ENCODE data around the gene INPP5A.

GRCh38 chr10:132611026-132611910 is 73.7 kb downstream of the INPP5A start:
- no peak for TF ChIP-seq POLR2A (IDR thresholded peaks at IDR 0.05)
- TF ChIP-seq CTCF (IDR thresholded peaks at IDR 0.05): no peak
